Gastroesophageal sphincter (tissue), 3 donors: ENCODE measurements around the gene PLIN5.

Experiments
- CTCF ChIP-seq, 4 experiments: fragments of 200-600 bp in 2 of 4; fragments of 450-650 bp in 2 of 4; sonication (generic) in 1 of 4; IDR thresholded peaks; one replicate each; pipeline ENCODE4 v1.5.1; 2017 to 2019; ENCODE audit warnings: antibody characterized with exemption in 4 of 4, mild to moderate bottlenecking in 2 of 4, moderate library complexity in 2 of 4
- EP300 ChIP-seq: sonication (generic); formaldehyde crosslinking; IDR thresholded peaks from one replicate; pipeline ENCODE4 v1.6.1; 2017; ENCODE audit warnings: antibody characterized with exemption, mild to moderate bottlenecking
- POLR2A ChIP-seq, 2 donors: fragments of 450-650 bp; IDR thresholded peaks; one replicate each; pipeline ENCODE4 v1.6.1; 2017; ENCODE audit warnings: antibody characterized with exemption in 2 of 2, mild to moderate bottlenecking in 2 of 2, moderate library complexity in 1 of 2

DNA sequence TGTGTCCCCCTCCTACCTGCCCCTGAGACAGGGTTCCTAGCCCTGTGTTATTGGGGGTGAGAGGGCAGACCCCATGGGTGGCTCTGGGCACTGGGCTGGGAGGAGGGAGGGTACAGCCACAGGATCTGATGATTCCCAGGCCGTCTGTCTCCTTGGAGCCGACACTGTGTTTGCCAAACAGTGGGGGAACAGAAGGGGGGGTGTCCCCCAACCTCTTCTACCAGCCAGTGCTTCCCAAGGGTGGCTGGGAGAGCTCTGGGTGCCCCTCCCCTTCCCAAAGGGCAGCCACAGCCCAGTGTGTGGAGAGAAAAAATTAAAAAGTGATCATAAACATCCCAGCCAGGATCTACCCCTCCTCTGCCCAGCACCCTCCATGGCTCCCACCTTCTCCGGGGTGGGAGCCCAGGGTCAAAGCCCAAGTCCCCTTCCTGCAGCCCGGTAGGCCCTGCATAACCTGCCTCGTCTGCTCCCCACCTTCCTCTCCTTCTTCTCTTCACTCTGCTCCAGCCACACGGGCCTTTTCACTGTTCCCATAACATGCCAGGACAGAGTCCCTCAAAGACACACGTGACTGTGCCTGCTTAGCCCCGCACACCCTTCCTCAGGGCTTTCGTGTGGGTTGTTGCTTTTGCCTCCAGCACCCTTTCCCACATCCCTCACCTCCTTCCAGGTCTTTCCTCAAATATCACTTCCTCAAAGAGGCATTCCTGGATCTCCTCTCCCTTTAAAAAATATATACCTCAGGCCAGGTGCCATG is 15.3 kb downstream of the PLIN5 start:
- TF ChIP-seq POLR2A (IDR thresholded peaks at IDR 0.05) = no peak
- TF ChIP-seq CTCF (IDR thresholded peaks at IDR 0.05) = no peak
- TF ChIP-seq EP300 = no peak
